Ascending aorta (tissue), 2 donors: ENCODE data around the gene SMKR1. TPM values are rescaled to one million over a fixed set of nuclear protein-coding genes. Genes with fewer than 3 reads are reported as not detected.

Experiments
- DNase-seq, 2 donors: peaks; one replicate each; pipeline ENCODE4 v3.0.0-alpha.2; 2019; ENCODE audit warnings: low spot score in 2 of 2
- H3K27ac ChIP-seq, 2 donors: fragments of 200-600 bp; sonication (generic); one replicate each; pipeline ENCODE4 v1.5.1; 2016 to 2017; ENCODE audit warnings: mild to moderate bottlenecking in 1 of 2
- H3K27me3 ChIP-seq: fragments of 200-600 bp; sonication (generic); one replicate; pipeline ENCODE4 v1.5.1; 2017
- H3K36me3 ChIP-seq, 2 donors: fragments of 200-600 bp; sonication (generic); one replicate each; pipeline ENCODE4 v1.5.1; 2016
- H3K4me1 ChIP-seq, 2 donors: fragments of 200-600 bp; sonication (generic); one replicate each; pipeline ENCODE4 v1.5.1; 2016 to 2017; ENCODE audit warnings: mild to moderate bottlenecking in 1 of 2
- H3K4me3 ChIP-seq, 2 donors: fragments of 200-600 bp; sonication (generic); one replicate each; pipeline ENCODE4 v1.5.1; 2016 to 2017; ENCODE audit warnings: mild to moderate bottlenecking in 1 of 2
- H3K9me3 ChIP-seq, 2 donors: fragments of 200-600 bp; sonication (generic); one replicate each; pipeline ENCODE4 v1.5.1; 2016
- CTCF ChIP-seq, 3 experiments: fragments of 200-600 bp in 2 of 3; fragments of 450-650 bp in 1 of 3; sonication (generic) in 2 of 3; IDR thresholded peaks; one replicate each; pipeline ENCODE4 v1.5.1; 2016 to 2019; ENCODE audit warnings: antibody characterized with exemption in 3 of 3, mild to moderate bottlenecking in 1 of 3, moderate library complexity in 1 of 3
- intact Hi-C: fragments of 100-400 bp; cut with DNase I; formaldehyde crosslinking; loops from one replicate; pipeline ENCODE4 v1.15.1; 2023
- total RNA-seq: library from RNA; depleted of rRNA; stranded (reverse); fragments of >200 nt; gene quantifications from one replicate; pipeline ENCODE4 v1.1.0, GENCODE V29; 2016

The SMKR1 gene
- total RNA-seq, 1 donor from 2014 or later: not detected

- H3K4me3 ChIP-seq: no peak overlapping the region
- no peaks in the 10 kb centered on the region for H3K9me3 ChIP-seq
- H3K27ac ChIP-seq: no peak overlapping the region
- no peaks in the 10 kb centered on the region for H3K36me3 ChIP-seq
- DNase-seq: no peak
- intact Hi-C loops: no loop called here
- peaks cover 0 to 7% of the 10 kb centered on the region in 2 donors for H3K4me1 ChIP-seq
- TF ChIP-seq CTCF (IDR thresholded peaks at IDR 0.05): no peak
- no peaks in the 10 kb centered on the region for H3K27me3 ChIP-seq
These were observed 2.3 kb upstream of the SMKR1 start for GRCh38 chr7:129499999-129500398.

GRCh38 chr7:129502708-129503685 is 666 bp downstream of the SMKR1 start:
- DNase-seq: no peak
- Histone ChIP-seq H3K4me3 (peak overlapping the region; percentile 80 to 82), H3K9me3 (no peaks in the 10 kb centered on the region), H3K4me1 (peaks cover 0 to 7% of the 10 kb centered on the region in 2 donors), H3K36me3 (no peaks in the 10 kb centered on the region), H3K27me3 (no peaks in the 10 kb centered on the region), H3K27ac (no peak overlapping the region)
- intact Hi-C loops: no loop called here
- TF ChIP-seq CTCF (IDR thresholded peaks at IDR 0.05): no peak

DNA sequence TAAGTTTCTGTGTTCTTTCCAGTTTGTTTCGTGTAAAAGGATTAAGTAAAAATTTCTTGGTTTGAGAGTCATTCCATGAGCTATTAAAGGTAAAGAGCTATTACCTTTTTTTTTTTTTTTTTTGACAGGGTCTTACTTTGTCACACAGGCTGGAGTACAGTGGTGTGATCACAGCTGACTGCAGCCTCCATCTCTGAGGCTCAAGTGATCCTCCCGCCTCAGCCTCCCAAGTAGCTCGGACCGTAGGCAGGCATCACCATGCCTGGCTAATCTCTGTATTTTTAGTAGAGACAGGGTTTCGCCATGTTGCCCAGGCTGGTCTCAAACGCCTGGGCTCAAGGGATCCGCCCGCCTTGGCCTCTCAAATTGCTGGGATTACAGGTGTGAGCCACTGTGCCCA is 1.4 kb downstream of the SMKR1 start:
- Histone ChIP-seq H3K27ac (no peak overlapping the region), H3K36me3 (no peaks in the 10 kb centered on the region), H3K9me3 (no peaks in the 10 kb centered on the region), H3K4me1 (peaks cover 0 to 7% of the 10 kb centered on the region in 2 donors), H3K4me3 (no peak overlapping the region), H3K27me3 (no peaks in the 10 kb centered on the region)
- no peak for DNase-seq
- intact Hi-C loops: no loop called here
- no peak for TF ChIP-seq CTCF (IDR thresholded peaks at IDR 0.05)

GRCh38 chr7:129512192-129512591 is 9.9 kb downstream of the SMKR1 start:
- Histone ChIP-seq H3K27ac (no peak overlapping the region), H3K4me1 (no peaks in the 10 kb centered on the region), H3K4me3 (no peak overlapping the region), H3K36me3 (no peaks in the 10 kb centered on the region), H3K27me3 (no peaks in the 10 kb centered on the region), H3K9me3 (no peaks in the 10 kb centered on the region)
- intact Hi-C loops: no loop called here
- TF ChIP-seq CTCF (IDR thresholded peaks at IDR 0.05): no peak
- no peak for DNase-seq

DNA sequence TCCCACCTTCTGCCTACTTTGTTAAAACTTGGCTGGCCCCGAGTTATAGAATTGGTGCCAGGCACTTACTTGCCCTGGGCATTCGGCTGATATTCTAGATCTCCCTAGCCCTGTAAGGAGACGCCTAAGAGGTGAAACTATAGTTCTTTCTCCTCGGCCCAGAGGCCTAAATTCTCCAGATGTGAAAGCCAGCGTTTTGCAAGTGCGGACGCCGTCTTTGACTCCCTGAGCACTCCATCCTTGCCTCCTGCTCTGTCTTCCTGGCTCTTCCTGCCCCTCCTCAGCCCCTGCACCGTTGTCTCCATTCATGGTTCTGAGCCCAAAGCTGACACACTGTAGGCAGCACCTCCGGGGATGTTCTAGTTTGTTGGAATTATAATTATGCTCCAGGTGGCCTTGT is 11.2 kb downstream of the SMKR1 start:
- no peaks in the 10 kb centered on the region for H3K36me3 ChIP-seq

More for the DNA sequence above, 11.2 kb downstream of the SMKR1 start:
- TF ChIP-seq CTCF (IDR thresholded peaks at IDR 0.05): no peak
- H3K9me3 ChIP-seq: no peaks in the 10 kb centered on the region
- H3K4me3 ChIP-seq: no peak overlapping the region
- no peaks in the 10 kb centered on the region for H3K4me1 ChIP-seq
- intact Hi-C loops: no loop called here
- no peaks in the 10 kb centered on the region for H3K27me3 ChIP-seq
- no peak overlapping the region for H3K27ac ChIP-seq
- DNase-seq: no peak
